ENCODE measurements around the gene RACGAP1. TPM values are rescaled to one million over a fixed set of nuclear protein-coding genes. Genes with fewer than 3 reads are reported as not detected.

Gene RACGAP1
- total RNA-seq, 2 experiments from 2014 or later, result 3.0 to 3.3 TPM

DNA sequence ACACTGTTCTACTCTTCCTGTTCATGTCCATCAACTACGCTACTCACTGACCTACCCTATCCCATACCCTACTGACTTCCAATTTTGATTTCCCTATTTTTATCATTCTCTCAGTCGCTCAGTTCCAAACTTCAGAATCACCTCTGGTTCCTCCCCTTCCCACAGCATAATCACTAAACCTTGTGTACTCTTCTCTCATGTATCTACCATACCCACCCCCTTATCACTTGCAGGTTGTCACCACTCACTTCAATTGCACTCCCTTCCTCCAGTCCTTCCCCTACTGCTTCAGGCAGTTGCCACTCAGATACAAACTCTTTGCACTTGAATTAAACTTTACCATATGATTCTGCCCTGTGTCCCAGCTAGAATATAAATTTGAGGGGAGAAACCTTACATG lies 6.3 kb downstream of the RACGAP1 start:
- Histone ChIP-seq H3K27ac (ENCODE audit: low read depth in 1 of 2, low read length in 2 of 2) (no peak overlapping the region), H3K4me1 (ENCODE audit: insufficient read depth, low read length) (peaks cover 4% of the 10 kb centered on the region), H3K36me3 (ENCODE audit: insufficient read depth, low read length) (no peaks in the 10 kb centered on the region), H3K27me3 (ENCODE audit: control insufficient read depth in 1 of 2, insufficient read depth in 2 of 2, low read length in 2 of 2) (no peaks in the 10 kb centered on the region), H3K4me3 (ENCODE audit: low read length) (no peak overlapping the region), H3K9me3 (ENCODE audit: control insufficient read depth in 1 of 2, insufficient read depth in 1 of 2, low read length in 2 of 2) (no peaks in the 10 kb centered on the region)
- DNase-seq (no peak), ATAC-seq (ENCODE audit: poor library complexity) (no peak)
- TF ChIP-seq, protein P1, sequence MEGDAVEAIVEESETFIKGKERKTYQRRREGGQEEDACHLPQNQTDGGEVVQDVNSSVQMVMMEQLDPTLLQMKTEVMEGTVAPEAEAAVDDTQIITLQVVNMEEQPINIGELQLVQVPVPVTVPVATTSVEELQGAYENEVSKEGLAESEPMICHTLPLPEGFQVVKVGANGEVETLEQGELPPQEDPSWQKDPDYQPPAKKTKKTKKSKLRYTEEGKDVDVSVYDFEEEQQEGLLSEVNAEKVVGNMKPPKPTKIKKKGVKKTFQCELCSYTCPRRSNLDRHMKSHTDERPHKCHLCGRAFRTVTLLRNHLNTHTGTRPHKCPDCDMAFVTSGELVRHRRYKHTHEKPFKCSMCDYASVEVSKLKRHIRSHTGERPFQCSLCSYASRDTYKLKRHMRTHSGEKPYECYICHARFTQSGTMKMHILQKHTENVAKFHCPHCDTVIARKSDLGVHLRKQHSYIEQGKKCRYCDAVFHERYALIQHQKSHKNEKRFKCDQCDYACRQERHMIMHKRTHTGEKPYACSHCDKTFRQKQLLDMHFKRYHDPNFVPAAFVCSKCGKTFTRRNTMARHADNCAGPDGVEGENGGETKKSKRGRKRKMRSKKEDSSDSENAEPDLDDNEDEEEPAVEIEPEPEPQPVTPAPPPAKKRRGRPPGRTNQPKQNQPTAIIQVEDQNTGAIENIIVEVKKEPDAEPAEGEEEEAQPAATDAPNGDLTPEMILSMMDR (IDR thresholded peaks at IDR 0.05), result no peak
- Mint-ChIP-seq H3K27ac (no peak overlapping the region), H3K4me3 (no peak overlapping the region), H3K9me3 (no peaks in the 10 kb centered on the region), H3K36me3 (ENCODE audit: low read depth) (peaks cover 10% of the 10 kb centered on the region), H3K27me3 (no peaks in the 10 kb centered on the region), H3K4me1 (ENCODE audit: low read depth) (peaks cover 2% of the 10 kb centered on the region)
- intact Hi-C loops (cut with DNase I, micrococcal nuclease), result no loop called here
- ChIA-PET CTCF (no interaction called here), POLR2A (no interaction called here)

- H3K36me3 ChIP-seq (ENCODE audit: insufficient read depth, low read length), result no peaks in the 10 kb centered on the region
- peaks cover 15% of the 10 kb centered on the region for H3K36me3 Mint-ChIP-seq (ENCODE audit: low read depth)
- DNase-seq, result no peak
- no peaks in the 10 kb centered on the region for H3K27me3 ChIP-seq (ENCODE audit: control insufficient read depth in 1 of 2, insufficient read depth in 2 of 2, low read length in 2 of 2)
- TF ChIP-seq, protein P1 (IDR thresholded peaks at IDR 0.05), result no peak
- H3K27me3 Mint-ChIP-seq, result no peaks in the 10 kb centered on the region
- H3K4me1 Mint-ChIP-seq (ENCODE audit: low read depth), result peaks cover 8% of the 10 kb centered on the region
- H3K9me3 ChIP-seq (ENCODE audit: control insufficient read depth in 1 of 2, insufficient read depth in 1 of 2, low read length in 2 of 2), result no peaks in the 10 kb centered on the region
- intact Hi-C loops (cut with DNase I, micrococcal nuclease), result no loop called here
- H3K9me3 Mint-ChIP-seq, result no peaks in the 10 kb centered on the region
- H3K27ac Mint-ChIP-seq, result no peak overlapping the region
- POLR2A ChIA-PET, result interaction anchor here (0.6 kb wide), 1 partner anchor 267 kb away, joined by 3 read pairs; no protein-coding TSS in a partner anchor
- H3K4me3 Mint-ChIP-seq, result no peak overlapping the region
- H3K4me3 ChIP-seq (ENCODE audit: low read length), result no peak overlapping the region
- no peak for ATAC-seq (ENCODE audit: poor library complexity)
- CTCF ChIA-PET, result interaction anchor here (0.6 to 1.1 kb wide), 4 partner anchors 12 to 395 kb away, joined by 3 to 5 read pairs (median 3); no protein-coding TSS in a partner anchor
- H3K4me1 ChIP-seq (ENCODE audit: insufficient read depth, low read length), result no peaks in the 10 kb centered on the region
- H3K27ac ChIP-seq (ENCODE audit: low read depth in 1 of 2, low read length in 2 of 2), result no peak overlapping the region
Observed at GRCh38 chr12:50018154-50018553, 7.1 kb downstream of the RACGAP1 start.

GRCh38 chr12:50017641-50018040 lies 7.7 kb downstream of the RACGAP1 start:
- ATAC-seq (ENCODE audit: poor library complexity), result no peak
- H3K27ac ChIP-seq (ENCODE audit: low read depth in 1 of 2, low read length in 2 of 2), result no peak overlapping the region
- POLR2A ChIA-PET, result no interaction called here

More at GRCh38 chr12:50017641-50018040, 7.7 kb downstream of the RACGAP1 start:
- intact Hi-C loops (cut with DNase I, micrococcal nuclease), result no loop called here
- H3K9me3 Mint-ChIP-seq, result no peaks in the 10 kb centered on the region
- no peak for DNase-seq
- no peak overlapping the region for H3K4me3 Mint-ChIP-seq
- TF ChIP-seq, protein P1 (IDR thresholded peaks at IDR 0.05), result no peak
- H3K9me3 ChIP-seq (ENCODE audit: control insufficient read depth in 1 of 2, insufficient read depth in 1 of 2, low read length in 2 of 2), result no peaks in the 10 kb centered on the region
- H3K4me1 ChIP-seq (ENCODE audit: insufficient read depth, low read length), result no peaks in the 10 kb centered on the region
- CTCF ChIA-PET, result interaction anchor here (0.6 to 1.1 kb wide), 2 partner anchors 51 to 395 kb away, joined by 3 to 5 read pairs; no protein-coding TSS in a partner anchor
- no peak overlapping the region for H3K27ac Mint-ChIP-seq
- H3K4me1 Mint-ChIP-seq (ENCODE audit: low read depth), result peaks cover 8% of the 10 kb centered on the region
- H3K36me3 Mint-ChIP-seq (ENCODE audit: low read depth), result peaks cover 15% of the 10 kb centered on the region
- no peaks in the 10 kb centered on the region for H3K27me3 Mint-ChIP-seq
- no peak overlapping the region for H3K4me3 ChIP-seq (ENCODE audit: low read length)
- no peaks in the 10 kb centered on the region for H3K27me3 ChIP-seq (ENCODE audit: control insufficient read depth in 1 of 2, insufficient read depth in 2 of 2, low read length in 2 of 2)
- H3K36me3 ChIP-seq (ENCODE audit: insufficient read depth, low read length), result no peaks in the 10 kb centered on the region

Measured in CD4-positive, alpha-beta T cell (primary cell).